ENCODE results near the gene MEPCE.
A peak's percentile ranks its signal among the peaks of the same experiment; 100 is the strongest.
"Not testable (repeated sequence)": the region's sequence is repeated elsewhere in the genome, so short reads cannot be mapped to it uniquely, and the experiment has no call there.

MEPCE gene

DNA sequence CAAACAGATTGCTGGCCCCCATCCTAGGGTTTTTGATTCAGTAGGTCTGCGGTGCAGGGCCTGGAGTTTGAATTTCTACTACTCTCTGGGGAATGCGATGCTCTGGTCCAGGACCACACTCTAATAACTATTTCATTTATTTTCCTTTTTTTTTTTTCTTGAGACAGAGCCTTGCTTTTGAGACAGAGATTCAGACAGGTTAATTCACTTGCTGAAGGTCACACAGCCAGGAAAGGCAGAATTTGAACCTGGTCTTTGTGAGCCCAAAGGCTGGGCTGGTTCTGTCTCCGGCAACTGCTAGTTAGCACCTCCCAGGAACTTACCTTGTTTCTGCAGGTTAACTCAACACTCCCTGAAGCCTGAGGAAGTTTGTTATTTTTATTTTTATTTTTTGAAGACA is 22.9 kb downstream of the MEPCE start:
- no peak for DNase-seq (ENCODE audit: low read depth)
- H3K4me3 ChIP-seq (ENCODE audit: low read depth, low read length) = no peak overlapping the region

DNA sequence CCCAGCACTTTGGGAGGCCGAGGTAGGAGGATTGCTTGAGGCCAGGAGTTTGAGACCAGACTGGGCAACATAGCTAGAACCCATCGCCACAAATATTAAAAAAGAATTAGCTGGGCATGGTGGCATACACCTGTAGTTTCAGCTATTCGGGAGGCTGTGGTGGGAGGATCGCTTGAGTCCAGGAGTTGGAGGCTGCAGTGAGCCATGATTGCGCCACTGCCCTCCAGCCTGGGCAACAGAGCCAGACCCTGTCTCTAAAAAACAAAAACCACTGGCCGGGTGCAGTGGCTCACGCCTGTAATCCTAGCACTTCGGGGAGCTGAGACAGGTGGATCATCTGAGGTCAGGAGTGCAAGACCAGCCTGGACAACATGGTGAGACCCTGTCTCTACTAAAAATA is 24.2 kb downstream of the MEPCE start:
- DNase-seq (ENCODE audit: low read depth); H3K4me3 ChIP-seq (ENCODE audit: low read depth, low read length): not testable (repeated sequence)

DNA sequence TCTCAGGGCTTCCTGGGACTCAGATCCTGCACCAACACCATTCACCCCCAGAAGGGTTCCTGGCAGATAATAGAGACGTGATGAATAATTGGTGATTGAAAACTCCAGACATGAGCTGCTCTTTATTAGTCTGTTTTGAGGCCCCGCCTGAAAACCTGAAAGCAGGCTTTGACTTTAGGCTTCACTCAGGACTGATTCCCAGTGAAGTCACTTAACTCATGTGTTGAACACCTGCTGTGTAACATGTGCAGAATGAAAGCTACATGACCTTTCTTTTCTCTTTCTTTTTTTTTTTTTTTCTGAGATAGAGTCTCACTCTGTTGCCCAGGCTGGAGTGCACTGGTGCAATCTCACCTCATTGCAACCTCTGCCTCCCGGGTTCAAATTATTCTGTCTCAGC is 25.6 kb downstream of the MEPCE start:
- DNase-seq (ENCODE audit: low read depth) = no peak
- no peak overlapping the region for H3K4me3 ChIP-seq (ENCODE audit: low read depth, low read length)

DNA sequence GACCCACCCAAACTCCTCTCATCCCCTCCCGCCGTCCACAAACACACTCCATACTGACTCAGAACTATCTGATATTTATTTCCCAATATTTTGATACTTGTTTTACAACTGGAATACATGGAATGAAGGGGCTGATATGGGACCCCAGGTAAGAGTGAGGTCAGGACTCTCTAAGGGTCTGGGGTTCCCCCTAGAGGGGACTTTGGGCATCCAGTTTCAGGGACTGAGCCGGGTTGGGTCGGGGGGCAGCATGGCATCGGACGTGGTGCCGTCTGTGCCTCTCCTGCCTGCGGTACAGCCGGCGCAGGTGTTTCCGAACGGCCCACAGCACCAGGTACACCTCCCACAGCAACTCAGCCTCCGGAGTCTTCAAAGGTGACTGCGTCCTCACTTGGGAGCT is 26.9 kb downstream of the MEPCE start:
- no peak for DNase-seq (ENCODE audit: low read depth)

DNA sequence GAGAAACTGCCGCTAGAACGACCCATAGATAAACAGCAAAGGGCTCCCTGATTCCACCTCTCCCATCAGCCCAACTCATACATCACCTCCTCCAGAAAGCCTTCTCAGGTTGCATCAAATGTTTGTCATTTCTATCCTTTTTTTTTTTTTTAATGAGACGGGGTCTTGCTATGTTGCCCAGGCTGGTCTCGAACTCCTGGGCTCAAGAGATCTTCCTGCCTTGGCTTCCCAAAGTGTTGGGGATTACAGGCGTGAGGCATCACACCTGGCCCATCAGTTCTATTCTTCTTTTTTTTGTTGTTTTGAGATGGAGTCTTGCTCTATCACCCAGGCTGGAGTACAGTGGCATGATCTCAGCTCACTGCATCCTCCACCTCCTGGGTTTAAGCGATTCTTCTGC is 27.4 kb downstream of the MEPCE start:
- H3K4me3 ChIP-seq (ENCODE audit: low read depth, low read length) = no peak overlapping the region
- DNase-seq (ENCODE audit: low read depth) = no peak

More for the DNA sequence above, 26.9 kb downstream of the MEPCE start:
- H3K4me3 ChIP-seq (ENCODE audit: low read depth, low read length) = no peak overlapping the region

DNA sequence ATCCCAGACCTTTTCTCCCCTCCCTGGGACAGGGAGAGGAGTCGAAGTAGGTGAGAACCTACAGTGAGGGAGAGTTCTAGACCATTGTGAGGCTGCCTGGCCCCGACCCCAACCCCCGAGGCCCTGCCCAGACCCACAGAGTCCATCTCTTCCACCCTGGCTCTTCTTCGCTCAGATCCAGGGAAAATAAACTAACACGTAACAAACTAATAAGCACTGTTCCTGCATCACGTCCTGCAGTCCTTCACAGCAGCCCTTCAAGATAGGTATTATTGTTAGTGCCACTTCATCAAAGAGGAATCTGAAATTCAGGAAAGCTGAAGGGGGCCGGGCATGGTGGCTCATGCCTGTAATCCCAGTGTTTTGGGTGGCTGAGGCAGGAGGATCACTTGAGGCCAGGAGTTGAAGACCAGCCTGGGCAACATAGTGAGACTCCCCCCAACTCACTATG is 34.6 kb downstream of the MEPCE start, which contains the start of gene SPACDR:
Gene SPACDR, minus strand, starts transcription at position 51 of the 451 bp plus-strand sequence. CDS start 235 bp downstream, outside the sequence.
- H3K4me3 ChIP-seq (ENCODE audit: low read depth, low read length) = no peak within 1 kb of the TSS
- no peak for DNase-seq (ENCODE audit: low read depth)

DNA sequence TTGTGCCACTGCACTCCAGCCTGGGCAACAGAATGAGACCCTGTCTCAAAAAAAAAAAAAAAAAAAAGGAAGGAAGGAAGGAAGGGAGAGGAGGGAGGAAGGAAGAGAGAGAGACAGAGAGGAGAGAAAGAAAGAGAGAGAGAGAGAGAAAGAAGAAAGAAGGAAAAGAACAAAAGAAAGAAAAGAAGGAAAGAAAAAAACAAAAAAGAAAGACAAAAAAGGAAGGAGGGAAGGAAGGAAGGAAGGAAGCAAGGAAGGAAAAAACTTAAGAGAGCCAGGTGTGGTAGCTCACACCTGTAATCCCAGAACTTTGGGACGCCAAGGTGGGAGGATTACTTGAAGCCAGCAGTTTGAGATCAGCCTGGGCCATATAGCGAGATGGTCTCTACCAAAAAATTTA is 35.2 kb downstream of the MEPCE start:
- no peak overlapping the region for H3K4me3 ChIP-seq (ENCODE audit: low read depth, low read length)
- no peak for DNase-seq (ENCODE audit: low read depth)

DNA sequence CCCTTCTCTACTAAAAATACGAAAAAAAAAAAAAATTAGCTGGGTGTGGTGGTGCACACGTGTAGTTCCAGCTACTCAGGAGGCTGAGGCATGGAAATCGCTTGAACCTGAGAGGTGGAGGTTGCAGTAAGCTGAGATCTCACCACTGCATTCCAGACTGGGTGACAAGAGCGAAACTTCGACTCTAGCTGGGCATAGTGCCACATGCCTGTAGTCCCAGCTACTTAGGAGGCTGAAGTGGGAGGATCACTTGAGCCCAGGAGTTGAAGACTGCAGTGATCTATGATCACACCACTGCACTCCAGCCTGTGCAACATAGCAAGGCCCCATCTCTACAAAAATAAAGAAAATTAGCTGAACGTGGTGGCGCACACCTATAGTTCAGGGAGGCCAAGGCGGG is 35.7 kb downstream of the MEPCE start:
- no peak overlapping the region for H3K4me3 ChIP-seq (ENCODE audit: low read depth, low read length)
- no peak for DNase-seq (ENCODE audit: low read depth)

DNA sequence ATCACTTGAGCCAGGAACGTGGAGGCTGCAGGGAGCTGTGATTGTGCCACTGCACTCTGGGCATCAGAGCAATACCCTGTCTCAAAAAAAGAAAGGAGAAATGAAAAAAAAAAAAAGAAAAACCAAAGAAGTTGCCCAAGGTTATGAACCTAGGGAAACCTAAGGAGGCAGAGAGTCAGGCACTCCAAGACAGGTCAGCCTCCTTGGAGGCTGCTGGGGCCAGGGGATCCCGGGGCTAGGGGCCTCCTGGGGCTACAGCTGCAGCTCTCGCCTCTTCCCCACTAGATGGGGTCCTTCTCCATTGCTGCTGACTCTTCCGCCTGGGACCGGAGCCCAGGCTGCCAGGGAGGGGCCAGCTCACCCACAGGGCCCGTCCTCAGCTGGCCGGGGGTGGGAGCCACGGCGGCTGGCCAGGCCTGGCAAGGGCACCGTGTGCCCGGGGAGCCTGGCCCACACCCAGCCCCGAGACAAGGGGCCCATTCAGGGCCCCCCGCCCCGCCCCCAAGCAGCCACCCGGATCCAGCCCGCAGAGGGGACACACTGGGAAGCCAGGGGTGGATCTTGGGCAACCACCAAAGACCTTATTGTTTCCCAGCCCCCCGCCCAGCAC is 36.2 kb downstream of the MEPCE start:
- no peak for DNase-seq (ENCODE audit: low read depth)

DNA sequence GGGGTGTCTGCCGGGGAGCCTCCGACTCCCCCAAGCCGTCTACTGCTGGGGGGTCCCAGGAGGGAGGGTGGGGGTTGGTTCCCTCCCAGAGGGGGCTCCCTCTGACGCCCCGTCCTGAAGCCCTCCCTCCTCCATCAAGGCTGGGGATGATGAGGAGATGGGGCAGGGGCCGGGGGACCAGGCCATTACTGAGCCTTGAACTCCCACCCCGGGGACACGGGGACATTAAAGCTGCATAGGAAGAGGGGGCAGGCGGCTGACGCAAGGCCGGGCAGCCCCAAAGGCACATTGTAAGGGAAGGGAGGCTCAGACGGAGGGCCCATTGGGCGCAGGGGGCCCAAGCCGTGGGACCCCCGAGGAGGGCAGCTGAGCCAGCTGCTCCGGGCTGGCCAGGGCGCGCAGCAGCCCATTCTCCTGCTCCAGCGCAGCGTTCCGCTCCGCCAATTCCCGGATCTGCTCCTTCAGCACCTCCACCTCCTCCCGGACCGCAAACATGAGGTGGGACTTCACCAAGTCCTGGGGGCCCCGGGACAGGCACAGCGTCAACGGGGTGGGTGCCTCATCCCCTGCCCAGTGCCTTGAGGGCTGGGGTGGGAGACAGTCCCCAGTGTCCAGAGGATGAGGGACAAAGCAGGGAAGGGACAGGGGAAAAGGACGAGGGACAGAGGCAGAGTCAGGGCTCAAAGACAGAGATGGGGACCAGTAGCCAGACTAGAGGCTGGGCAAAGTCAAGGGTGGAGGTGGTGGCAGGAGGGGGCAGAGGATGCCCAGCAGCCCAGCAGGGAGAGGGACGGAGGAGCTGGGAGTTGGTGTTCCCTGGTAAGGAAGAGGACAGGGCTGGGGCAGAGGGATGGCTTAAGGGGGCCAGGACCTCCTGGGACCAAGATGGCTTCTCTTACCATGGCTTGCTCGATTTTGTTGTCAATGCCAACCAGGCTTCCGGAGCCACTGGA is 37.3 kb downstream of the MEPCE start:
- no peak for DNase-seq (ENCODE audit: low read depth)
- no peak overlapping the region for H3K4me3 ChIP-seq (ENCODE audit: low read depth, low read length)

More for the DNA sequence above, 36.2 kb downstream of the MEPCE start:
- H3K4me3 ChIP-seq (ENCODE audit: low read depth, low read length) = no peak overlapping the region

DNA sequence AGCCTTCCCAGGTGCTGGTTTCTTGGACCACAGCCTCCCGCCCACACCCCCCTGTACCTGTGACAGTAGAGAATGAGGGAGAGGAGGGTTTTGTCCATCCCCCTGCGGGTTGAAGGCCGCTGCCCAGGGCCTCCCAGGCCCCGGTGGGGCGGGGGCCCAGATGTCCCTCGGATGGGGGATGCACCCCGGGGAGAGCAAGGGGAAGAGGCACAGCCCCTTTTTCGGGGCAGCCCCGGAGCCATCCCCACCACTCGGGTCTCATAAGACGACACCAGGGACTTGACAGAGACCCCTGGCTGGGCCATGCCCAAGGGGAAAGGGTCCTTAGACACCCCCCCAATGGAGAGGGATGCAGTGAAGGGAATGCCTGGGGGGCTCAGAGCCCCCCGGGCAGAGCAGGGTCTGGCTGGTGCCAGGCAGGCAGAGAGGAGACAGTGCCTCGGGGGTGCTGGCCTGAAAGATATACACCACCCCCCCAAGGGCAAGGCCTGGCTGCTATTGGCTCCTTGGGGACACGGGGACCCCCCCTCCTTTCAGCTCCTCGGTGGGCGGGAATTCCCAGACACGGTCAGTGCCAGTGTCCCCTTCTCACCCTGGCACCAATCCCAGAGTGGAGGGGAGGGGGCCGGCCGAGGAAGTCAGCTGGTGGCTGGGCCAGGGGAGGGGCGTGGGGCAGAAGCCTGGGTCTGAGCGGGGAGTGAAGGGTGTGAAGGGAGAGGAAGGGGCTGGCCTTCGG is 38.2 kb downstream of the MEPCE start:
- no peak overlapping the region for H3K4me3 ChIP-seq (ENCODE audit: low read depth, low read length)
- DNase-seq (ENCODE audit: low read depth) = no peak

DNA sequence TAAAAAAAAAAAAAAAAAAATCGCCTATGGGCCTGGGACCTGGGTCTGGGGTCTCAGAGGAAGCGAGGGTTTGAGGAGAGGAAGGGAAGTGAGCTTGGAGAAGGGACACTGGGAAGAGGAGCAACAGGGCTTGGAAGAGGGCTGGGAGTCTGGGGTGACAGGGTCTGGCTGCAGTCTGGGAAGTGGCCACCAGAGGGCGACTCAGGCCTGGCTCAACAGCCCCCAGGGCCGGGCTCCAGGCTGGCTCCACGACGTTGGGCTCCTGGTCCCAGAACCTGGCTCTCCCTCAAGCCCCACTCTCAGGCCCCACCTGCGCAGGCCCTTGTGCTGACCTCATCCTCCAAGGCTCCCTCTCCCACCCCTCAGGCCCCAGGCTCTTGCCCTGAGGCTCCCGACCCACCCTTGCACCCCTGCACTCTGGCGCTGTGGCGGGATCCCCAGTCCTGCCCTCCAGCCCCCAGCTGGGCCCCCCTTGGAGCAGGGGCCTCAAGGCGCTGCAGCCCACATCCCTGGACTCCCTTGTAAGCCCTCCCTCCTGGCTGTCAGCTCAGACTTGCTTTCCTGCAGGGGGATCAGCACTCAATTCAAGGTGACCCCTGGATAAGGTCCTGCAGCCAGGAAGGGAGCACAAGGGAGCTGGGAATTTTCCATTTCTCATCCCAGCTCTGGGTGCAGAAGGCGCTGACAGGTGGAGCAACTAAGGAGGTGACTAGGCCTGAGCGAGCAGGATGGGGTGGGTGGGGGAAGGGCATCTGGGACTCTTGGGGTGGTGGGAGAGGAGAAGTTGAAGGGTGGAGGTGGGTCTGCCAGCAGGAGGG is 39.8 kb downstream of the MEPCE start:
- H3K4me3 ChIP-seq (ENCODE audit: low read depth, low read length) = no peak overlapping the region
- DNase-seq (ENCODE audit: low read depth) = no peak

DNA sequence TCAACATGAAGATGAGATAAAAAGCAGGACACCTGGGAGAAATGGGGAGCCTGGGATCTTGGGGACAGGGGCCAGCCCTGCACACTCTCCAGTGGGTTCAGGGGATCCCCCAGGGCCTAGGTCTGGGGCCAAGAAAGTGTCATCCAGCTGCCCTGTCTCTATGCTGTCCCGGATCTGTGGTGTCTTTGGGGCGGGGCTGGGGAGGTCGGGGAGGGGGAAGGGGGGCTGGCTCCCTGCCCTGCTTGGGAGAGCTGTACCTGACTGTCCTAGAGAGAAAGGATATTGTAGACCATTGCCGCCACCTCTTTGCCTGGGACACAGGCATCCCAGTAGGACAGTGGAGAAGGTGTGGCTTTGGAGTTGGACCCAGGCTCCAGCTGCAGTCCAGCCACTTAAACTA is 41.4 kb downstream of the MEPCE start:
- DNase-seq (ENCODE audit: low read depth) = no peak
- H3K4me3 ChIP-seq (ENCODE audit: low read depth, low read length) = no peak overlapping the region

DNA sequence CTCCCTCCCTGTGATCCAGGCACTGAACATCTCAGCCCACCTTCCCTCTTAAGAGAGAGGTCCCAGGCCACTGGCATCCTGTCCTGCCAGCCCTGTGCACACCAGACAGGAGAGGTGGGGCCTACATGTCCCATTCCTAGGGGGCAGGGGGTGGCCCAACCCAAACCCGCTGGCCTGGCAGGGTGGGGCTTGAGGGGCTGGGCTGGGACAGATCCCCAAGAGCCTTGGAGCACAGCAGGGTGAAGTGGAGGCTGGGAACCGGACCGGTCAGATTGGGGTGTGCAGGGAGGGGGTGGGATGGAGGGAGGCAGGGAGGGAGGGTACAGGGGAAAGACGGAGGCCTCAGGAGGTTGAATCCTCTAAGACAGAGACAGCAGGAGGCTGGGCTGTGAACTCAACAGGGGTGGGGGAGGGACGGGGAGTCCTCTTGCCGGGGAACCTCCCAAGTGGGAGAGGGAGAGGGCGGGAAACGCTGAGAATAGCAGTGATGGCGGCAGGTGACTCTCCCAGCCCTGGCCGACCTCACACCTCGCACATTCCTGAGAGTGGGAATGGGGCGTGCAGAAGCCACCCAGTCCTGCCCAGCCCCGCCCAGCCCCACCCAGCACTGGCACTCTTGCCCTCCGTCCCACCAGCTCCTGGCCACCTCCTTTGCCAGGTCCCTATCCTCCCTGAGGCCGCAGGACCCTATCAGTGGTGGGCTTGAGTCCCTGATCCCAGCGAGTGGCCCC is 42.7 kb downstream of the MEPCE start:
- no peak for DNase-seq (ENCODE audit: low read depth)
- H3K4me3 ChIP-seq (ENCODE audit: low read depth, low read length) = no peak overlapping the region

DNA sequence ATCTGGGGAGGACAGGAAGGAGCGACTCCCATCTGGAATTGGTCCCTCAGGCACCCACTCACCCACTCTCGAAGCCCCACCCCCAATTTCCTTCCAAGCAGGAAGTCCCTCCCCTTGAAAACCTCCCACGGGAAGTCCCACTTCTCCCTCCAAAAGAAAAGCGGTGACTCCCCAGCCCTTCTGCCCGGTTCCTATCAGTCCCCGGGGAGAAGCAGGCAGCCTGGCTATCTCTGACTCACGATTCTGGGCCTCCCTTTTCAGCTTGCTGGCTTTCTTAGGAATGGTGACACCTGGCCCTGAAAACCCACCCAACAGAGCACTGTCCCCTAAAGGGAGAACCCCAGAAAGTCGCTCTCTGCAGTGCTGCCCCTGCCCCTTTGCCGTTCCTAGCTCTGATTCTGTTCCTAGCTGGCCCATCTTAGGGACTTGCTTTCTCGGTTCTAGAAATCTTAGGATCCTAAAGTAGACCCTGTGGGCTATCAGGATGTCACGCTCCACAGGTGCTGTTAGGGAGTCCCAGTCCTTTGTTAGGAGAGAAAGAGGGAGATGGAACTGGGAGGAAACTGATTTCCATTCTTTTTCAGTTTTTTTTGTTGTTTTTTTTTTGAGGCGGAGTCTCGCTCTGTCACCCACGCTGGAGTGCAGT is 43.3 kb downstream of the MEPCE start:
- H3K4me3 ChIP-seq (ENCODE audit: low read depth, low read length) = no peak overlapping the region
- DNase-seq (ENCODE audit: low read depth) = no peak

DNA sequence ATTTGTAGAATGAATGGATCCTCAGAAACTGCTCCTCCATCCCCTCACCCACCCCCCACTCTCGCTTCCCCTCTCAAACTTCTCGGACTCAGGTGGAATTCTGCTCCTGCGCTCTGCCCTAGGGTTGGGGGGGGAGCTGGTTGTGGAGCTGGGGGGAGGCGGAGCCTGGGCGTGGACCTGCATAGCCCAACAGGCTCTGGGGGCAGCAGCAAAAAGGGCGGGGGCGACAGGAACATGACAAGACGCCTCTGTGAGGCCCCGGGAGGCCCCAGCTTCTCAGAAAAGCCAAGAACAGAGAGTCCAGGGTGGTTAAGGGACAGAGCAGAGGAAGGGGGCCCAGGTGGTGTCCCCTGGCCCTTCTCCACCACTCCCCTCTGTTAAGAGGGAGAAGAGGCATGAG is 45.9 kb downstream of the MEPCE start:
- no peak for DNase-seq (ENCODE audit: low read depth)
- peak overlapping the region; percentile 92 for H3K4me3 ChIP-seq (ENCODE audit: low read depth, low read length)

DNA sequence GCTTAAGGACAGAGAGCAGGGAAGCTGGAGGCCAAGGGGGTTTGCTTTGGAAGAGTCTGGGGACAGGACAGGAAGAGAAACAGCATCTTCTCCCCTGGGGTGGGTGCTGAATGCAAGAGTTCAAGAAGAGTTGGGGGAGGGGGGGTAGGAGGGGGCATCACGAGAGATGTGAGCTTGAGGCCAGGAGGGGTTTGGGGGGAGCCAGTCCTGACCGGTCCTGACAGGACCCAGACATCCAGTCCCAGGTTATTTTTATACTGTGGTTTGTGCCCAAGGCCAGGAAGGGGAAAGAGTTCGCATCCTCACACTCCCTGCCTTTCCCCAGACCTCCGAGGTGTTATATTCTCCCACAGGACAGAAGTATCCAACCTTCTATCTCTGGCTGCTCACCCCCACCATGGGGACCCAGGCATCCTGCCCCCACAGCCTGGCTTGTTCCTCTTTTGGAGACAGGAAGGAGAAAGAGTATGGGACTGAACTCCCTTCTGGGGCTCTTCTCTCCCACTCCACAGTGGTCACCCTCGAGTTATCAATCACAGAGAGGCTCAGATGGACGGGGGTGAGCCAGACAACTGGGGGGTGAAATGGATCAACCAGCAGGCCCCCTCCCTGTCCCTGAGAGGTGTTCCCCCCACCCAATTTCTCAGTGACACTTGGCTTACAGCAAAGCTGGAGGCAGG is 46.6 kb downstream of the MEPCE start:
- DNase-seq (ENCODE audit: low read depth) = no peak

More for the DNA sequence above, 46.6 kb downstream of the MEPCE start:
- H3K4me3 ChIP-seq (ENCODE audit: low read depth, low read length) = peak overlapping the region; percentile 92

Data from skeletal muscle cell (primary cell).